ENCODE measurements around the gene GALNTL6. TPM values are rescaled to one million over a fixed set of nuclear protein-coding genes. Genes with fewer than 3 reads are reported as not detected.

Gene GALNTL6
- total RNA-seq = 1 to 10 TPM in 1 of 4 donors, under 1 TPM in 3; 0.14 to 2.5 (median 0.36) TPM
- under 1 TPM in 2 of 3 donors, not detected in 1; 0.29 to 0.60 TPM for polyA plus RNA-seq

GRCh38 chr4:171812665-171813525 lies at the start of gene GALNTL6:
Gene GALNTL6 (plus strand): TSS chr4:171813404.
- Histone ChIP-seq H3K4me3 (peak within 1 kb of the TSS; percentile 8 to 49 (median 33)), H3K27ac (no peak within 1 kb of the TSS), H3K36me3 (no peaks in the 10 kb centered on the region), H3K9me3 (no peaks in the 10 kb centered on the region), H3K27me3 (peaks cover 7 to 39% (median 22%) of the 10 kb centered on the region in 3 donors), H3K4me1 (peaks cover 0 to 19% (median 16%) of the 10 kb centered on the region in 4 donors)
- peak; percentile 56 for DNase-seq
- WGBS, 2 donors = 1 to 9% methylated on average over 83 of the region's 83 CpGs
- intact Hi-C loops (cut with DNase I) = no loop called here
- TF ChIP-seq CTCF (IDR thresholded peaks at IDR 0.05) = no peak
- TF ChIP-seq POLR2AphosphoS5 (IDR thresholded peaks at IDR 0.05) = no peak
- no peak for TF ChIP-seq EP300 (IDR thresholded peaks at IDR 0.05)
- TF ChIP-seq POLR2A (IDR thresholded peaks at IDR 0.05) = no peak

GRCh38 chr4:171765514-171765913 lies 47.7 kb upstream of the GALNTL6 start:
- Histone ChIP-seq H3K27me3 (no peaks in the 10 kb centered on the region), H3K27ac (no peak overlapping the region), H3K4me1 (no peaks in the 10 kb centered on the region), H3K36me3 (no peaks in the 10 kb centered on the region), H3K4me3 (no peak overlapping the region), H3K9me3 (no peaks in the 10 kb centered on the region)
- no peak for DNase-seq
- no peak for TF ChIP-seq CTCF (IDR thresholded peaks at IDR 0.05)
- no peak for TF ChIP-seq EP300 (IDR thresholded peaks at IDR 0.05)
- no peak for TF ChIP-seq POLR2AphosphoS5 (IDR thresholded peaks at IDR 0.05)
- intact Hi-C loops (cut with DNase I) = no loop called here

- TF ChIP-seq CTCF (IDR thresholded peaks at IDR 0.05) = no peak
- no peak for TF ChIP-seq POLR2A (IDR thresholded peaks at IDR 0.05)
- no peak for TF ChIP-seq EP300 (IDR thresholded peaks at IDR 0.05)
- no peak for TF ChIP-seq POLR2AphosphoS5 (IDR thresholded peaks at IDR 0.05)
- no peaks in the 10 kb centered on the region for H3K4me1 ChIP-seq
- intact Hi-C loops (cut with DNase I) = no loop called here
- H3K27ac ChIP-seq = no peak overlapping the region
- 57 to 85% methylated on average over 6 of the region's 6 CpGs for WGBS, 2 donors
- no peak for DNase-seq
- no peak overlapping the region for H3K4me3 ChIP-seq
- H3K9me3 ChIP-seq = no peaks in the 10 kb centered on the region
- H3K27me3 ChIP-seq = no peaks in the 10 kb centered on the region
- no peaks in the 10 kb centered on the region for H3K36me3 ChIP-seq
Observed at GRCh38 chr4:171774642-171775190, 38.5 kb upstream of the GALNTL6 start.

- peaks cover 0 to 2% (median 0%) of the 10 kb centered on the region in 4 donors for H3K9me3 ChIP-seq
- no peak for DNase-seq
- H3K4me1 ChIP-seq = no peaks in the 10 kb centered on the region
- H3K27me3 ChIP-seq = no peaks in the 10 kb centered on the region
- TF ChIP-seq POLR2A (IDR thresholded peaks at IDR 0.05) = no peak
- no peak for TF ChIP-seq EP300 (IDR thresholded peaks at IDR 0.05)
- TF ChIP-seq POLR2AphosphoS5 (IDR thresholded peaks at IDR 0.05) = no peak
- no peak for TF ChIP-seq CTCF (IDR thresholded peaks at IDR 0.05)
- H3K36me3 ChIP-seq = no peaks in the 10 kb centered on the region
- no peak overlapping the region for H3K4me3 ChIP-seq
- intact Hi-C loops (cut with DNase I) = no loop called here
- no peak overlapping the region for H3K27ac ChIP-seq
- WGBS, 2 donors = 85 to 93% methylated on average over 5 of the region's 5 CpGs
Observed at GRCh38 chr4:171779301-171779700, 33.9 kb upstream of the GALNTL6 start.
